GM12878 (cell line): ENCODE data around the gene STX16. TPM values are rescaled to one million over a fixed set of nuclear protein-coding genes. Genes with fewer than 3 reads are reported as not detected.

Experiments
- ATAC-seq: fragments of 200-7000 bp; cut with Tn5 transposase; 3 replicates; pipeline ENCODE4 v1.9.1; 2020; ENCODE audit warnings: mild to moderate bottlenecking, moderate library complexity
- BruUV-seq: library from RNA; stranded (reverse); fragments of 400-500 nt; replicated peaks from 2 replicates; lab custom pipeline; 2021; lab: Mats Ljungman, UMichigan
- CTCF ChIA-PET: fragments of 300-600 bp; sonication (Branson Sonifier 250); formaldehyde crosslinking; extraction: SDS; loops from one replicate; lab custom pipeline; 2021; ENCODE audit warnings: inconsistent platforms; lab: Yijun Ruan, JAX
- POLR2A ChIA-PET: fragments of 350-600 bp; formaldehyde crosslinking; extraction: SDS; loops from one replicate; lab custom pipeline; 2021; ENCODE audit warnings: inconsistent platforms; lab: Charles Lee
- RAD21 ChIA-PET: fragments of 300-600 bp; sonication (Branson Sonifier 250); formaldehyde crosslinking; loops from one replicate; lab custom pipeline; 2023; ENCODE audit warnings: antibody characterized with exemption; ENCODE audit not compliant: unreplicated experiment; lab: Charles Lee
- SMC1A ChIA-PET: fragments of 300-600 bp; sonication (Branson Sonifier 250); formaldehyde crosslinking; loops from one replicate; lab custom pipeline; 2023; ENCODE audit not compliant: unreplicated experiment, uncharacterized antibody; lab: Charles Lee
- DNase-seq: peaks from one replicate; pipeline ENCODE4 v3.0.0-alpha.2; 2011; ENCODE audit warnings: low read depth, low spot score
- FAIRE-seq: peaks from 3 replicates; lab custom pipeline; 2011; peaks lifted over from hg19 to GRCh38; lab: Jason Lieb, UNC
- H2AFZ ChIP-seq: 2 replicates; pipeline ENCODE4 v1.6.0; 2011; ENCODE audit warnings: low read depth, low read length, control low read depth; ENCODE audit not compliant: control insufficient read depth
- H3K27ac ChIP-seq: 2 replicates; pipeline ENCODE4 v1.5.1; 2011; ENCODE audit warnings: control low read depth; ENCODE audit not compliant: control insufficient read depth, insufficient read depth
- H3K27me3 ChIP-seq, 2 experiments: replicated peaks in 1 of 2; 2 replicates each; pipeline versions ENCODE4 v1.6.0 to v1.6.1; 2011; ENCODE audit warnings: low read length in 1 of 2; ENCODE audit not compliant: control insufficient read depth in 2 of 2, insufficient read depth in 2 of 2
- H3K36me3 ChIP-seq, 2 experiments: 2 replicates each; pipeline ENCODE4 v1.5.1; 2011; ENCODE audit warnings: low read length in 1 of 2; ENCODE audit not compliant: control insufficient read depth in 2 of 2, insufficient read depth in 2 of 2
- H3K4me1 ChIP-seq: 2 replicates; pipeline ENCODE4 v1.6.1; 2011; ENCODE audit warnings: mild to moderate bottlenecking, low read length, moderate library complexity, mixed read lengths; ENCODE audit not compliant: control insufficient read depth, insufficient read depth
- H3K4me2 ChIP-seq: 2 replicates; pipeline ENCODE4 v1.6.0; 2011; ENCODE audit warnings: control low read depth; ENCODE audit not compliant: control insufficient read depth, insufficient read depth
- H3K4me3 ChIP-seq: fragments of 200-600 bp; sonication (generic); 2 replicates; pipeline ENCODE4 v1.5.1; 2016
- H3K79me2 ChIP-seq: 2 replicates; pipeline ENCODE4 v1.6.0; 2011; ENCODE audit warnings: low read length; ENCODE audit not compliant: control insufficient read depth, insufficient read depth
- H3K9ac ChIP-seq: 2 replicates; pipeline ENCODE4 v1.8.0; 2011; ENCODE audit warnings: low read length, control low read depth, mixed read lengths; ENCODE audit not compliant: control insufficient read depth, insufficient read depth
- H3K9me3 ChIP-seq: replicated peaks from 3 replicates; pipeline ENCODE4 v1.5.1; 2011; ENCODE audit warnings: mild to moderate bottlenecking, low read length; ENCODE audit not compliant: control insufficient read depth, insufficient read depth
- H4K20me1 ChIP-seq: 2 replicates; pipeline ENCODE4 v1.6.0; 2011; ENCODE audit not compliant: control insufficient read depth, insufficient read depth
- BCL11A ChIP-seq: IDR thresholded peaks from 2 replicates; pipeline ENCODE4 v1.6.1; 2011; ENCODE audit warnings: low read depth, low read length
- DPF2 ChIP-seq: fragments of 450-650 bp; IDR thresholded peaks from 2 replicates; pipeline ENCODE4 v1.6.1; 2017; ENCODE audit warnings: mild to moderate bottlenecking
- EGR1 ChIP-seq, 2 experiments: IDR thresholded peaks; 1 replicate in 1 of 2; 2 replicates in 1 of 2; pipeline ENCODE4 v1.6.1; 2011 to 2012; ENCODE audit warnings: low read depth in 2 of 2, low read length in 2 of 2, borderline replicate concordance in 1 of 2, mild to moderate bottlenecking in 1 of 2, moderate library complexity in 1 of 2
- GABPA ChIP-seq: IDR thresholded peaks from 2 replicates; pipeline ENCODE4 v1.6.1; 2014; ENCODE audit warnings: antibody characterized with exemption, low read depth, mild to moderate bottlenecking, inconsistent platforms
- SKIL ChIP-seq: fragments of 450-650 bp; IDR thresholded peaks from 2 replicates; pipeline ENCODE4 v1.6.1; 2017; ENCODE audit warnings: mild to moderate bottlenecking, low read depth, inconsistent platforms; ENCODE audit not compliant: poor library complexity, severe bottlenecking
- SP1 ChIP-seq: IDR thresholded peaks from one replicate; pipeline ENCODE4 v1.6.1; 2011; ENCODE audit warnings: low read depth, low read length
- ZZZ3 ChIP-seq: IDR thresholded peaks from 2 replicates; pipeline ENCODE4 v1.6.1; 2011; ENCODE audit warnings: low read depth; ENCODE audit not compliant: control insufficient read depth, insufficient read length
- WGBS: methylation state at CpG from one replicate; pipeline ENCODE4 v1.1.6; 2016; ENCODE audit warnings: low lambda C conversion rate; ENCODE audit not compliant: insufficient replicate concordance, insufficient coverage; ENCODE audit errors: missing lambda C conversion rate; 5-methylcytosine and 5-hydroxymethylcytosine counted together
- in situ Hi-C: fragments of 300-500 bp; cut with MboI; formaldehyde crosslinking; loops from 9 replicates; pipeline ENCODE4 v1.14.3; 2018; ENCODE audit warnings: mixed read lengths
- intact Hi-C: fragments of 100-400 bp; cut with micrococcal nuclease; formaldehyde crosslinking; loops from one replicate; pipeline ENCODE4 v1.14.2; 2022; ENCODE audit not compliant: unreplicated experiment
- polyA plus RNA-seq, 11 experiments: library from polyadenylated mRNA; depleted of rRNA in 4 of 11; unstranded in 6 of 11; stranded (reverse) in 5 of 11; fragments of >200 nt; fragmentation: Nextera tagmentation in 4 of 11; fragmentation: Illumina TruSeq in 1 of 11; extraction: Ambion mirVana in 4 of 11; extraction: Trizol in 1 of 11; gene quantifications; 1 replicate in 1 of 11; 2 replicates in 10 of 11; pipeline versions ENCODE4 v1.2.1 to v1.2.3, GENCODE V29; 2011 to 2016; ENCODE audit warnings: inconsistent platforms in 2 of 11, missing spikeins in 2 of 11, low read depth in 1 of 11
- total RNA-seq, 4 experiments: library from RNA; depleted of rRNA in 3 of 4; stranded (reverse); fragments of >200 nt in 3 of 4; fragmentation: Illumina TruSeq in 1 of 4; extraction: Trizol in 1 of 4; gene quantifications; 2 replicates each; pipeline versions ENCODE4 v1.2.1 to v1.2.3, GENCODE V29; 2013 to 2021

Gene STX16
- total and polyA plus RNA-seq, 10 of the 15 experiments (the other 5 are each of a cell fraction or from before 2014, with no cell fraction given), result 6.3 to 68.4 (median 35.8) TPM

DNA sequence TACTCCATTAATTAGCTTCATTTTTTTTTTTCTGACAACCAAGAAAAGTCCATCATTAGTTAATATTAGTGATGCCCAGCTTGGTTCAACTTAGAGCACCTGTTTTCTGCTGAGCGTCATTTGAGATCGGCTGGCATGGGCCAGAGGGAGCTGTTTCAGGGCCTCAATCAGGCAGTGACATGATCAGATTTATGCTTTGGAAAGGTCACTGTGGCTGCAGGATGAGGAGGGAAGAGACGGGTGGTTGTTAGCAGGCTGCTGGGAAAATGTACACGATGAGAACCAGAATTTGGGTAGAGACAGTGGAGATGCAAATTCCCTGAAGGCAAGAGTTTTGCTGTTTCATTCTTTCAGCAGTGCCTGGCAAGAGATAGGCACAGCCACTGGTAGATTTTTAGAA is 4.4 kb upstream of the STX16 start:
- WGBS, result 81% methylated on average over 4 of the region's 4 CpGs
- intact Hi-C loops, result no loop called here
- CTCF ChIA-PET, result interaction anchor here (1.3 to 1.5 kb wide), 3 partner anchors 44 to 219 kb away, joined by 3 to 4 read pairs (median 4); no protein-coding TSS in a partner anchor

More for the DNA sequence above, 4.4 kb upstream of the STX16 start:
- DNase-seq (no peak), ATAC-seq (no peak), FAIRE-seq (no peak)
- H3K4me1 ChIP-seq, result no peaks in the 10 kb centered on the region; the same call in 1 of the 2 replicates
- no peak overlapping the region for H3K9ac ChIP-seq
- H4K20me1 ChIP-seq, result no peaks in the 10 kb centered on the region
- no peak overlapping the region for H3K4me2 ChIP-seq
- H3K27me3 ChIP-seq, result no peaks in the 10 kb centered on the region
- no peaks in the 10 kb centered on the region for H3K36me3 ChIP-seq
- BruUV-seq, result no TSS peak
- TF ChIP-seq DPF2 (no peak), BCL11A (no peak), GABPA (no peak), SP1 (no peak), SKIL (no peak), EGR1 (IDR thresholded peaks at IDR 0.05; ENCODE audit: borderline replicate concordance in 1 of 2, low read depth in 2 of 2, low read length in 2 of 2) (no peak), ZZZ3 (no peak)
- H3K27ac ChIP-seq, result no peak overlapping the region
- peaks cover 10% of the 10 kb centered on the region for H3K79me2 ChIP-seq
- ChIA-PET POLR2A (no interaction called here), RAD21 (interaction anchor here (0.8 kb wide), 1 partner anchor 221 kb away, joined by 3 read pairs; no protein-coding TSS in a partner anchor), SMC1A (interaction anchor here (0.6 to 1.6 kb wide), 3 partner anchors 10 to 410 kb away, joined by 3 to 5 read pairs (median 3); no protein-coding TSS in a partner anchor)
- in situ Hi-C loops, result loop anchor here (25.0 kb wide), 1 partner anchor 184 kb away; no protein-coding TSS in a partner anchor
- H3K9me3 ChIP-seq, result no peaks in the 10 kb centered on the region
- no peak overlapping the region for H3K4me3 ChIP-seq
- H2AFZ ChIP-seq, result no peak overlapping the region
